ENCODE results near the gene PRKN.

PRKN gene

DNA sequence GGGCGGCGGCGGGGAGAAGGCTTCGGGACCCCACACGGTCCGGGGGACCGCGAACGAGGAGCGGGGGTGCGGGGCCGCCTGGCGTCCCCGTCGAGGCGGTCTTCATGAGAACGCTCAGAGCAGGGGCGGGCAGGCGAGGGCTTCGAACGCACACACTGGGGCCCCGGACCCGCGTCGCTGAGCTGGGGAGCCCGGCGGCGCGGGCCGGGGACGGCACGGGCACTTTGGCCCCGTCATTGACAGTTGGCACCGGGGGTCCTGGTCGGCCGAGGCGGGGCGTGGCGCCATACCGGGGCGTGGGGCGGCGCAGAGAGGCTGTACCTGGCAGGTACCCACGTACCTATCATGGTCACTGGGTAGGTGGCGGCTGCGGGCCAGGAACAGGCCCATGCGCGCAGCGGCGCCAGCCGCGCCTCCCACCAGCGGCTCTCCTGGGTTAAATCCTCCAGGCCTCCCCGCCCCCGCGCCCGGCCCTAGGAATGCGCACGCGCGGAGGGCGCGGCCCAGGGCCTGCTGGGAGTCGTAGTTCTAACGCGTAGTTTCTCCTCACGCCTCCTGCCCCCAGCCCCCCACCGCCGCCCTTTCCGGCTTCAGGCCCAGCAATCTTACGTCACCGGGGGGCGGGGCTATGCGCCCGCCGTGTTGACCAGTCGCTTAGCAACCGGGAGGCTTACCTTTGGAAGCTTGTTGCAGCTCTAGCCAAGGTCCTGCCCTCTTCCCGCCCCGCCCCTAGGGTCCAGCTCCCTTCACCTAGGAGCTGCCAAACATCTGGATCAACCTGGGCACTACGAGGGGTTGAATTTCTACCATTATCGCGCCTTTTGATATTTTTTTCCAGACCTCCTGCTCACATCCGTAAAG lies at the start of gene PRKN, which contains the start of gene PACRG:
TSS of gene PRKN (minus strand) at position 445 of the 861 bp plus-strand sequence.
TSS of gene PACRG (plus strand) at position 653 of the 861 bp plus-strand sequence.
- no peak for DNase-seq (ENCODE audit: low read depth)

DNA sequence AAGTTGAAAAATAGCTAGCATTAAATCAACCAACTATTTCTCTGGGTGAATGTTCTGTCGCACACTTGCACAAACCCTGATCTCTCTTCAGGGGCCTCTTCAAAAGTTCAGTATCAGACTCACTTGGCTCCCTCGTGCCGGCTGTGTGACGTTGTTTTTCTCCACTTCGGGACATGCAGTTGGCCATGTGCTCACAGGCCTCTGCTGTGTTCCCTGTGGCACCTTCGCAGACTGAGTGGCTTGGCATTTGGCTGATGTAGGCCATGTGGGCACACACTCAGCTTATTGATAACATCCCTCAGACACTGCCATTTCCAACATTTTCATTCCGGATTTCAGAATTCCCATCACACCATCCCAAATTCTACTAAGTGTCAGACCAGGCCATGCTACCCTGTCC lies 49.5 kb upstream of the PRKN start:
- no peak for DNase-seq (ENCODE audit: low read depth)

DNA sequence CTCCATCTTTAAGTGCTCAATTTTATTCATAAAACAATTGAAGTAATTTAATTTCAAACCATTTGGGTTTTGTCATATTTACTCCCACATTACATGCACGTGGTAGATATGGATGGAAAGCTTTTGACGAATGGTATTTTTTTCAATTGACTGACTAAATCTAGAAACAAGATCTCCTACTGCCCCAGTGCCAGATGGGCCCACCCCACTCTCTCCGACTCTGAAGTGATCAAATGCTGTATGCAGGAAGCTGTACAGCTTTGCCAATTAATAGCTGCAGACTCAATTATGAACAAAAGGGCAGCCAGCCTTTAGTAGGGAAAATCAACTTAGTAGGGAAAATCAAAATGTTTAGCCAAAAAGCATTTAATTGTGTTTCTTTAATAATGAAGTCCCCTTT lies 46.4 kb upstream of the PRKN start:
- DNase-seq (ENCODE audit: low read depth) = no peak

DNA sequence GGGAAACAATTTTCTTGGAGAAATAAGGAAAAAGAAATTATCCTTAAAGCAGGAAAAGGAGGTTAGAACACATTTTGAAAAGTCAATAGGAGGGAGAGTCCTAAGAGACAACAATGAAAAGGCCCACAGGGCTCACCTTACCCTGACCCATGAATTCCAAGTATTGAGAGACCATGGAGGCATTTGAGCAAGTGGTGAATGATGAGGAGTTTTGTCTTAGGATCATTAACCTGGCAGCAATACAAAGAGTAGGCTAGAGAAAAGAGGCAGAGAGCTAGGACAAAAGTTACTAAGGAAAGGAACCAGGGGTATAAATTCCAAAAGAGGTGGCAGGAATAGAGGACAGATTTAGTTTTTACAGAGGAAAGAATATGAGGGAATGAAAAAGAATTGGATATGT lies 44.9 kb upstream of the PRKN start:
- no peak for DNase-seq (ENCODE audit: low read depth)

DNA sequence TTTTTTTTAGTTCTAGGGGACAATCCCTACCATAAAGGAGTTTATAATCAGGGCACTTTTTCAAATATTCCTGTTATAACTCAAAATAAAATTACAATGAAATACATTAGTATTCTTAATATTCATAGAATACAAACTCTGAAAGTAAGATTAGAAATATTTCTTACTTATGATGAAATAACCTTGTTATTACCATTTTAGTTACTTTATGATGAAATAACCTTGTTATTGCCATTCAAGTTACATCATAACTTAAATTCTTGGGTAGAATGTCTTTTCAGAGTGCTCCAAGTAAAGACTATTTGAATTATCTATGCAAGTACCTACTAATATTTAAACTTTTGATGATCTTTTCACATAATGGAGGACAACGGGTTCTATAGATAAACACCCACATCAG lies 43.4 kb upstream of the PRKN start:
- no peak for DNase-seq (ENCODE audit: low read depth)

DNA sequence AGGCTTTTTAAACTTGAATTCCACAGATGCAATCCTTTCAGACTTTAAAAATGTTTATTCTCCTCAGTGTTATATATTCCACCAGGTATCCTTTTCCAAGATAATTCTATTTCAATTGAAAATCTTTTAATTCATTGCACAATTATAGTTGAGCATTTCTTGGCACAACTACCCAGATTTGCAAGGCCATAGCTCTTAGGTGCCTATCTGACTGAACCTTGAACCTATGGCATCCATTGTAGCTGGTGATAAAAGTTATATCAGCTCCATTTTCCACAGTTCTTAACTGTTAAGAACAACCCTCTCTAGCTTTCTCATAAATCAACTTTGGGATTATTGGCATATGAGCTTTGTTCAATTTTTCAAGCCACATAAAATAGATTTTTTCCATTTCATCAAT lies 42.6 kb upstream of the PRKN start:
- DNase-seq (ENCODE audit: low read depth) = no peak

DNA sequence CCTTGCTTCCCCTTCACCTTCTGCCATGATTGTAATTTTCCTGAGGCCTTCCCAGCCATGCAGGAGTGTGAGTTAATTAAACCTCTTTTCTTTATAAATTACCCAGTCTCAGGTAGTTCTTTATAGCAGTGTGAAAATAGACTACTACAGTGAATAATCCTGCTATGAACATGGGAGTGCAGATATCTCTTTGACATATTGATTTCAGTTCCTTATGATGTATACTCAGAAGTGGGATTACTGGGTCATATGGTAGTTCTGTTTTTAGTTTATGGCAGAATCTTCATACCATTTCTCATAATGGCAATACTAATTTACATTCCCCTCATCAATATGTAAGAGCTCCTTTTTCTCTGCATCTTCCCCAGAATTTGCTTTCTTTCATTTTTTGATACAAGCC lies 26.2 kb upstream of the PRKN start:
- DNase-seq (ENCODE audit: low read depth) = no peak

DNA sequence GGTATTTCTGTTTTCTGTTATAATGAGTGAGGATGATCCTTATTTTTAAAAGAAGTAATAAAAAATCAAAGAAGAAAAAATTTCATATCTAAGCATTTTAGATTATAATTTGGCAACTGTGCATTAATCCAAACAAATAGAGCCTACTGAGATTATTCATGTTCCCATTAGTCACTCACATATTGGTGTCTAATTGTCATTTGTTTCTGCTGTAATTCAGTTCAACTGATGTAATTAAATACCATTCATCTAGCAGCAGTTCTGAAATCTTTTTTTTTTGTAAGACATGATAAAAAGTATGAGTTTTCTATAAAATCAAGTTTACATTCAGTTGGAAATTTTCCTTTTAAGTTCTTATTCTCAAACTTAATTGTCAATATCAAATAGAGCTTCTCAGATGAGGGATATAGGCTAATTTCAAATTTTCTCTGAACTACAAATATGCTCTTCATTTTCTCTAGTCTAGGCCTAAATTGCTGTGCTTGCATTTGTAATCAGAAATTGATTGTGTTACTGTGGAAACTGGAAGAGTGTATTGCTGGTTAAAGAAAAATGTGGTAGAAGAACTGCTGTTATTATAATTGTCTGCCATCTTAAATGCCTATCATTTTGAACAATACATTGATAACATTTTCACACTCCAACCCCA lies 23.8 kb upstream of the PRKN start:
- DNase-seq (ENCODE audit: low read depth) = no peak

DNA sequence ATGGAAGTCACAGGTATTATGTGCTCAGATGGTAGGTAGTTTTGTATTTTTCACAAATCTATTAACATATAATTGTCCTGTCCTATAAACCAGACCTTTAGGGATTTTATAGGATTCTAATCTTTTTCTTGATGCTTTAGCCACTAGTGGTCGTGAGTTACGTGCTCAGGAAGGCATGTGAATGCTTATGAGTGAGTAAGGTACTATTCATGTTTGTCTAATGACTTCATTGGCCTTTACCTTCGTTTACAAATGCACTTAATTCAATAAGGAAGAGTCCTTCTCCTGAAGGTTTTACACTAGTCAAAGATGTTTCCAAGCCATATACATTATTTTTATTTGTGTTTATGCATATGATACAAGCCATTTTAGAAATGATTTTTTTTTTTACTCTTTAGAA lies 23.2 kb upstream of the PRKN start:
- DNase-seq (ENCODE audit: low read depth) = no peak

DNA sequence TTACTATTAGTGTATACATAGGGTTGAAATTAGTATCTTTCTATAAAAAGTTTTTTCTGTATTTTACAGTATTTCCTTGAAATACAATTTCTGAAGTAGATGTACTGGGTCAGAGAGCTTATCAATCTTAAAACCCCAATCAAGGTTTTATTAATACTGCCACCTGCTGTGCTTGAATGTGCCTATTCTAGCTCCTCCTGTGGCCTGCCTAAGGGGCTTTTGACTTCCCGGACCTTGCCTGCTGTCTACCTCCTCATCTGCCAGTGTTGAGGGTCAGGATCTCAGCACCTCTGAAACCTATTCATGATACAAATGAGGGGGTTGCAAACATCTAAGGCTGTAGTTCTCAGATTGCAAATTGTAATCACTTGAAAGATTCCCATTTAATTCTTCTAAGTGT lies 9.4 kb upstream of the PRKN start:
- DNase-seq (ENCODE audit: low read depth) = no peak

DNA sequence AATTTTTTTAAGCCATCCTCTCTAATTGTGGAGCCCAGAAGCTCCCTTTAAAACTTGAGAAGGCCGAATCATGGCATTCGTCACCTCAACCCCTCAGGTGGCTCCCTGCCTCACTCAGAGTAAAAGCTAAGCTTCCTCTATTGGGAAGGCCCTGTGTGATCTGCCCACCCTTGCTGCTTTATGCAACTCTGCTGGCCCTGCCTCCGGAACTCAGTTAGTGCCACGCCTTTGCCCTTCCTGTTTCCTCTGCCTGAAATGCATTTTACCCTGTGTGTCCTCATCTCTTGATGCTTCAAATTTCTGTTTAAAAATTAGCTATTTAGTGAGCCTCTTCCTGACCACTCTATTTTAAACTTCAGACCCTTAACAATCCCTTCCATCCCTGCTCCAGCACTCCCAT lies 5.9 kb upstream of the PRKN start:
- no peak for DNase-seq (ENCODE audit: low read depth)

DNA sequence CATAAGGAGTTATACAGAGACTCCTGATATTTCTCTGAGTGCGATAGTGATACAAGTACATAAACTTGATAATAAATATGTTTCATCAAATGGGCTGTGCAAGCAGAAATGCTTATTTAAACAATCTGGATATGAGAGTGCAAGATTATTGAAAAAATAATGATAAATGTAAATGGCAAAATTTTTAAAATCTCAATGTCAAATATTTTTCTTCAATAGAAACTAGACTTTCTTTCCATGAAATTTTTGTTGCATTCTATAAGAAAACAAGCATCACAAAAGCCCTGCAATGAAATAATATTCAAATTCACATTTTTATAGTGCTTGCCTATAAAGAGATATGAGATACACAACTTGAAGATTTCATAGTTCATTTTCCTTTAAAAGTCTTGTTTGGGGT lies 2.9 kb upstream of the PRKN start:
- no peak for DNase-seq (ENCODE audit: low read depth)

DNA sequence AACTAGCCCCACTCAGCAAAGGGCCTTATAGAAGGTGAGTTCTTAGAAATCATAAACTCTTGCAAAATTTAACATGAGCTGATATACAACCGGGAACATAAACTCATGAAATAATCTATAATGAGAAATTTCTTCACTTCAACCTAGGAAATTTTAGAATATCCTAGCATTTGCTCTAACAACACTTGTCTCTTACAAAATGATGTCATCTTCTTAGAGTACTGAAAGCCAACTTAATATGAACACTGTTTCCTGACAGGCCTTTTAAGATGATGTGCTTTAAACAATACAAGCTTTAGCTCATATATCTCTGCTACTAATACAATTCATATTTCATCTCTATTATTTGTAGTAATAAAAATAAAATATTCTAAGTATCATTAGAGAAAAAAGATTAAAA lies 1.1 kb upstream of the PRKN start:
- DNase-seq (ENCODE audit: low read depth) = no peak

DNA sequence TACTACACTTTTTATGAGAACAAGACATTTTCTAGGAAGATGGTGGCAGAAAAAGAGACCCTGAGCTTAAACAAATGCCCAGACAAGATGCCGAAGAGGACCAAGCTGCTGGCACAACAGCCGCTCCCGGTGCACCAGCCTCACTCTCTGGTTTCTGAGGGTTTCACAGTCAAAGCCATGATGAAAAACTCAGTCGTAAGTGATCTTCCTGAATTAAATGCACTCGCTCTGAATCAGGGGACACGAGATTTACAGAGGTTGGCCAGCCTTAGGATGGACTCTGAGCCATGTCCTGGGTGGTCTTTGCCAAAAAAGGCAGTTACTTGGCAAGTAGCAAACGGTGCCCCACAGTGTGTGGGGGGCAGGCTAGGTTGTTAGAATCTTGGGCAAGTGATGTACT lies 631 bp upstream of the PRKN start:
- no peak for DNase-seq (ENCODE audit: low read depth)

DNA sequence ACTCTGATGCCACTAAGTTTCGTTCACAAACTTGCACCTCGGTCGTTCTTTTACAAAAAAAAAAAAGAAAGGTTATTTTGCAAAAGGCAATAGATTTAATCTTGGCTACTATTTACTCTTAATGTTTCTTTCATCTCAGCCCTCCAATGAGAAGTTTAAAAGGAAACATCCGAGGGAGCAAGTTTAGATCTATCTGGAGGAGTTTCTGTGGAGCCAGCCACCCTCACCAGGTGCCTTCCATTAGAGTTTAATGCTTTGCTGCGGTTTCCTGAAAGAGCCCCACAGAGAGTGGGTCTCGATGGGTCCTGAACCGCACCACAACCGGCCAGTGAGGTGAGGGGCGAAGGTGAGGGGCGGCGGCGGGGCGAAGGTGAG lies 632 bp downstream of the PRKN start:
- no peak for DNase-seq (ENCODE audit: low read depth)

DNA sequence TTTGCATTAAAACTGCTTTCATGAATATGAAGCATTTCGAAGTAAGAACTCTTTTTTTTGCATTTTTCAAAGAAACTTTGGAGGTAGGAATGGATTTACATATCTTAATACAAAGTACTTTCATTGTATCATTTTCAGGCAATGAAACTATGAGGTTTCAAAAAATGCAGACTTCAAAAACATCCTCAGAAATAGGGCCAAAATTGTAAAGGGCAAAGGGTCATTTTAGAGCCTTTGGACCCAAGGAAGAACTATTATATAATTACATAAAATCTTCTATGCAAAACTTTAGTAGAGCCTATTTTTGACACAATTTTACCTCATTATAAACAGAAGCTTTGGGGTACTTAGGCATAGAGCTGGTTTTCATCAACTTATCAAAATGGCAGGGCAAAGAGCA lies 4.9 kb downstream of the PRKN start:
- DNase-seq (ENCODE audit: low read depth) = no peak

DNA sequence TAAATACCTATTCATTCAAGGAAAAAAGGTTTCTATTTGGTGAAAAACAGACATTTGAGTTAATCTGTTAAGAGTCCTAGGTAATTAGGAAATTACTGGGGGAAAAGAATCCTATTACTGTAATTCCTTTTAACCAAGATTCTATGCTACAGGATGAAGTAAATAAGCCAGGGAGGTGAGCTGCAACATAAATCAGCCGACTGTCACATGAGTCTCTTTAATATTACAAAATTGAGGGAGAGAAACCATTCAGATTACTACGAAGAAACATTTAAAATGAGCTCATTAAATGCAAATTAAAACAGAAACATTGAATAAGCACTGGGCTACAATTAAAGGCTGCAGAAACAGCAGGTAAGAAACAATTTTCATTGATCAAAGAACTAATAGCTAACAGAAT lies 5.3 kb downstream of the PRKN start:
- no peak for DNase-seq (ENCODE audit: low read depth)

DNA sequence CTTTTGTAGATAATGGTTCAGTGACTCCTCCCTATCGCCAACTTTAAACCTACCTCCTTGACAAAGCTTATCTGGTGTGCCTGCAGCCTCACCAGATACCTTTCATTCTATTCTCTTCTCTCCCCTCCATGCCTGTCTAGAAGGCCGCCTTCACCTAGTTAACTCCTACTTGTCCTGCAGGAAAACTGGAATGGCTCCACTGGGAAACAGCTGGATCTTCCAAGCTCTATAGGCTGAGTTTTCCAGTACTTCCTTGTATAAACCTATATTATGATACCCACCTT lies 6.2 kb downstream of the PRKN start:
- DNase-seq (ENCODE audit: low read depth) = no peak

DNA sequence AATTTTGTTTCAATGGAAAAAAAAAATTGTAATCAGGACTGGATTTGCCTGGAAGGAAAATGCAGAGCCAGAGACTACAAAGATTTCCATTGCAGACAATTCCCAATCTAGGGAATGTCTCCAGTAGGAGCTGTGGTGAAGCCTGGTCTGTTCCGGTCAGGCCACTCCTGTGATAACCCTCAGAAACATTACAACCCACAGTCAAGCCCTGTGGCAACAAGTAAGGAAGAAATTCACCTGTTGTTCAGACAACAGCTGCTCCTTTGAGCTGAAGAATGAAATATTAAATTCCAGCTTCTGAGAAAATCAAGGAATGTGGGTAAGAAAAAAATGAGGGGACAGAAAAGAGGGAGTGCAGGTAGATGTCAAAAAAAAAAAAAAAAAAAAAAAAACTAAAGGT lies 8.0 kb downstream of the PRKN start:
- no peak for DNase-seq (ENCODE audit: low read depth)

DNA sequence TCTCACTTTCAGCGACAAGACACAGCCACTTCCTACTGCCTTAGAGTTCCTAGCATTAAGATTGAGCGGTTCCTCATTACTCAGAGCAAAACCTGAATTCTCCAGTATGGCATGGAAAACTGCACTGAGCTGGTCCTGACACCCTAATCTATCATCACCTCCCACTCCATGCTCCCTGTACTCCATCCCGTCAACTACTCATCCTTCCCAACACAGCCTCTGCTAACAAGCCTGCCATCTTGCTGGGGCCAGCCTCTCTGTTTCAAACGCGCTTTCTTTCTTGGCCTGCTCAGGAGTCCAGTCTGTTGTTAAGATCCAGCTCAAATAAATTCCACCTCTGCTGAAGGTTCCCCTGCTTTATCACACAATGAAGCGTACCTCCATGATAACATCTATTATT lies 12.0 kb downstream of the PRKN start:
- DNase-seq (ENCODE audit: low read depth) = no peak

DNA sequence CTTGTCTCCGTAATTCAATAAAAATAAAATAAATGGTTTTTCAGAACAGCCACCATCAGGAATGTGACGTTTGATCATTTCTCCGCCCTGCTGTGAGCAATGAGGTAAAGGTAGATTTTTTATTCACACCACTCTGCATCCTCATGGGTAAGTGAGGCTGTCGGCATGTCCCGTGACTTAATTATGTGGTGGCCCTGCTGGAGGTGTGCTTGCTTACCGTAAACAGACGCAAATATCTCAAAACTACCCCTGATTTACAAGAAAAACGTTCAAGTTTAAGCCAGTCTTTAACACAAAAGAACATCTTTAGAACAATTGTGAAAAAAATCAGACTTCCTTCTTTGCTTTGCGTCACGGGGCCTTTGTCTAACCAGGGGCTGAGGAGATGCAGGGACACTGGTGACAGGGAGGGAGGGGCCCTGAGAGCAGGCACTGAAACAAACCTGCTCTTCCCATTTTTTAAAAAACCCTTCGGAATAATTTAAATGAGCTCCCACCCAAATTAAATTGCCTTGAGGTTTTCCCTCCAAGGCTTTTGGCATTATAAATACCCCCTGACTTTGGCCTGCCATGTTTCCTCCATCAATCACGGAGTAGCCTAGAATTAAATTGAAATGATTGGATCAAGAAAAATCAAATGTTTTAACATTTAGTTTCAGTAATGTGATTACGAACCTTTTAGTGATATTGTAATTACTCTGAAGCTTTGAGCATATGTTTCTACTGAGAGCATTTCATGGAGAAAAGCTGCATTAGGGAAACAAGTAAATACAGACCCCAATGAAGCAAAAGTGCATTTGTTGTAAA lies 13.4 kb downstream of the PRKN start:
- DNase-seq (ENCODE audit: low read depth) = no peak

DNA sequence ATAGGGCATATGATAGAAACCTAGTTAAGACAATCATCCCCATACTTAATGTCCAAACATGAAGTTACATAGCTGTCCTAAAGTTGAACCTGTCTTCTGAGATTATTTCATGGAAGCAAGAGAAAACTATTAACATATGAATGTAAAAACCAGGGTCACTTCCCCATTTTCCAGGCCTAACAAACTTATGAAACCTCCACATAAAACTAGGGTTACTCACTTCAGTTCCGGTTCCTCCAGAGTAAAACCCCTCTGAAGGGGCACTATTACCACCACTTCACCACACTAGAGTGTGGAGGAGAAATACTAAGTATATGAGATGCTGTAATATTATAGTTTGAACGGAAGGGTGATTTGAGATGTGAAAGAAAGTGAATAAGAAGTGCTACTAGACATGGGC lies 14.9 kb downstream of the PRKN start:
- no peak for DNase-seq (ENCODE audit: low read depth)

DNA sequence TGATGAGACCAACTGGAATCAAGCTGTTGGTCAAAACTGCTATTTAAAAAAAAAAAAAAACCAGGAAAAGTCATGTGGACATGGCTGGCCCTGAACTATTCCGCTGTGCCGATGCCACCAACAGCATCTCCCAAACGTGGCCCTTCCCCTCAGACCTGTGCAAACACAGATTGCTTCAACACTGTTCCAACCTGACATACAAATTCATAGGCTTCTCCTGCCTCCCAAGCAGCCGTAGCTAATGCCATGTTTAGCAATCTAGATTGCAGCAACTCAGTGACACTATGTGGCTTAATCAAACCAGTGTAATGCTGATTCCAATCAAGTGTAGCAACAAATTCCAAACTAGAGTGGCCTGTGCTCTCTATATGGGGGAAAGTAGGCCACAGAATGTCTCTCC lies 16.2 kb downstream of the PRKN start:
- no peak for DNase-seq (ENCODE audit: low read depth)

All from HS-27A (cell line).